ENCODE results near the gene KREMEN1.

GRCh38 chr22:29030016-29030617, 42.7 kb upstream of the KREMEN1 start:
- TF ChIP-seq ZBTB8A (IDR thresholded peaks at IDR 0.05; ENCODE audit: partially characterized antibody) (no peak), RFX5 (IDR thresholded peaks at IDR 0.05; ENCODE audit: low read depth, low read length) (no peak), SREBF1 (IDR thresholded peaks at IDR 0.05; ENCODE audit: borderline replicate concordance, low read depth, low read length) (no peak), POLR2AphosphoS2 (IDR thresholded peaks at IDR 0.05; ENCODE audit: low read length) (no peak), CLOCK (CRISPR knock-in tag; IDR thresholded peaks at IDR 0.05; ENCODE audit: borderline replicate concordance) (no peak), FOXK1 (CRISPR knock-in tag; IDR thresholded peaks at IDR 0.05; ENCODE audit: borderline replicate concordance) (no peak), MTA3 (IDR thresholded peaks at IDR 0.05; ENCODE audit: borderline replicate concordance) (no peak), HDAC2 (IDR thresholded peaks at IDR 0.05) (no peak), SMC3 (conservative IDR thresholded peaks at IDR 0.05; ENCODE audit: insufficient read depth, low read depth, low read length) (no peak), BACH1 (tag; IDR thresholded peaks at IDR 0.05) (no peak)
